Activated CD4-positive, alpha-beta T cell treated with anti-CD3 and anti-CD28 coated beads, Interleukin-2, amount 50 U/mL, for 4 hours (primary cell): ENCODE data around the gene AMBP.
"Not testable (repeated sequence)": the region's sequence is repeated elsewhere in the genome, so short reads cannot be mapped to it uniquely, and the experiment has no call there.

ENCODE experiments used
- DNase-seq, 2 experiments: peaks; one replicate each; pipeline ENCODE4 v3.0.0-alpha.2; 2020

Gene AMBP

DNA sequence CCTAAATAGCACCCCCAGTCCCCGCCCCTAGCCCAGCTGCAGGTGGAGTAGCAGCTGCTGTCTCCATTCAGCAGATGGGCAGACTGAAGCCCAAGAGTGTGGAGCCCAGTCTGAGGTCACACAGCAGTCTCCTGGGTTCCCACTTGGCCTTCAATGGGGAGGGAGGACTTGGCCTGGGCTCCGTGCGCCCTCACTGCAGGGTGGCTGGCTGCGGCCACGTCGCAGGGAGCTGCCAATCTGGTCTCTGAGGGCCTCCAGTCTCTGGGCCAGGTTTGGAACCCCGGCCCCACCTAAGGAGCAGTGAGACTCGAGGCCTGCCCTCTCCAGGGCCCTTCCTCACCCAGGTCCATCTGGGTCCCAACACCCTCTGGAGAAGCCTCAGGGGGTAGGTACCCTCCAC, 13.6 kb upstream of the AMBP start:
- no peak for DNase-seq

DNA sequence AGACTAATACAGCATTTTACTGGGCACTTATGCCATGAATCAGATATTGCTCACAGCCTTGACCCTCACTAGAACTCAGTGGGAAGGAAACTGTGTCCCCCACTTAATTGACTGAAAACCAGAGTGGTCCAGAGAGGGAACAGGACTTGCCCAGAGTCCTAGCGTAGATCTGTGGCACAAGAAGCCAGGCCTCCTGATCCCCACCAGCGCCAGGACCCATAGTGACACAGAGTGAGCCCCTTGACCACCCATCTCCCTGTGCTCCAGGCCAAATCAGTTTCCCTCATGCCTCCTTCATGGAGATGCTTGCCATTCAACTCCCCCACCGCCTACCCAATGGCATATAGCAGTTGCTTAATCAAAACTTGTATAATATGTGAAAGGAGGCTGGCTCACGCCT, 12.7 kb upstream of the AMBP start:
- no peak for DNase-seq

DNA sequence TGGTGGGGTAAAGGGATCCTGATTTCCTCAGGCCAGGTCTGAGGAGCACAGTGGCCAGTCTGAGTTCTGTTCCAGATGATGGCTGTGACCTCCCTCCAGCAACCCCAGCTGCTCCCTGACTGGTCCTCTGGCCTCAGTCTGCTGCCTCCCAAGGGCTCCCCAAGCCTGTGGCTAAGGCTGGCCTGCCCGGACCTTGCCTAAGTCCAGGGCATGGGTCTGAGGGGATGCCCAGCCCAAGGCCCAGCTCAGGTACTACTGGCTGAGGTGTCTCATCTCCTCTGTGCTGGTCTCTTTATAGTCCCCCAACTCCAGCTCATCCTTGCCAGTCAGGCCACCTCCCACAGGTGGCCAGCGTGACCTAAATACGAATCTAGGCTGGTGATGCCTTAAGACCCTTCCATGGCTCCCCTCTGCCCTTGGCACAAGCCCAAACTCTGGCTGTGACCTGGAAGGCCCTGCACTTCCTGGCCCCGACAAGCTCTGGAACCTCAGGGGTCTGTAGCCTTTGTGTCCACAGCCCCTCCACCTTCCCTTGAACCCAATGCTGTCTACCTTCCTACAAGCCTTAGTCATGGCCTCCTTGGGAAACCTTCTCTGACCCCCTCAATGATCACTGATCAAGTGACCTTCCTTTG, 11.2 kb upstream of the AMBP start:
- DNase-seq: no peak

DNA sequence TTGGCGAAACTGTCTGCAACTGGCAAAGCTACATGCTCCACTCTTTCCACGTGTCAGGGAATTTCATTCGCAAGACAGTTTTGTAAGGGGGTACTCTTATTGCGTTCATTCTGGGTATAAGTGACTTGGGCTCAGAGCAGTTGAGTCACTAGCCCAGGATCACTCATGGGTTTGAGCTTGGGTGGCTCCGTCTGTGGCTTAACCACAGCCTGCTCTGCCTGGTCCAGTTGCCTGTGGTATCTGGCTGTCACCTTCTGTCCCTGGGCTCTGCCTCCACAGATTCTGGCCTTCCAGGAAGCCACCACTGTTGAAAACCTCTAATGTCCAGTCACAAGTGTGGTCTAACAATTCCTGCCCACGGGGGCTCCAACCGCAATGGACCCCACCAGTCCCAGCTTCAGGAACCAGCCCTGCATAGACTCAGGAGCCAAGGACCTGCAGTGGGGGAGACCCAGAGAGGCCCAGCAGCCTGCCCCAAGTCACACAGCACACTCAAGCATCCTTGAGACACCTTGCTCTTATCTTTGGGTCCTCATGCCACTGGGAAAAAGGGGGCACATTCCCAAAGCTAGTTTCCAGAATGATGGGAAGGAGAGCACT, 10.6 kb upstream of the AMBP start:
- no peak for DNase-seq

DNA sequence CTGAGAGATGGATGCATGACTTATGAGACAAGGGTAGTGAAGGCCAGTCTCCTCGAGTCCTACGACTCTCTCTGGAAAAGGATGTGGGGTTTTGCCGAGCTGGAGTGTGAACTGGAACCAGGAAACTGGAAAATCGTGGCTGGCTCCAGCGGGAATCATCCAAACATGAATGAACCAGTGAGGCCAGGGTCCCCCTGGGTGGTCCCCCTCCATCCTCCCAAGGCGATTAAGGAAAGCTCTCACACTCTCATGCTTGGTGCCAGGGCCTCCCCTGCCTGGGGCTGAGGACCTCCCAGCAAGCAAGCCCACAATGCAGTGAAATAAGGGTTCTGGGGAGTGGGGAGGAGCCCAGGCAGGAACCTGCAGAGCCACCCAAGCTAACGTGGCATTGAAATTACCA, 9.6 kb upstream of the AMBP start:
- no peak for DNase-seq

DNA sequence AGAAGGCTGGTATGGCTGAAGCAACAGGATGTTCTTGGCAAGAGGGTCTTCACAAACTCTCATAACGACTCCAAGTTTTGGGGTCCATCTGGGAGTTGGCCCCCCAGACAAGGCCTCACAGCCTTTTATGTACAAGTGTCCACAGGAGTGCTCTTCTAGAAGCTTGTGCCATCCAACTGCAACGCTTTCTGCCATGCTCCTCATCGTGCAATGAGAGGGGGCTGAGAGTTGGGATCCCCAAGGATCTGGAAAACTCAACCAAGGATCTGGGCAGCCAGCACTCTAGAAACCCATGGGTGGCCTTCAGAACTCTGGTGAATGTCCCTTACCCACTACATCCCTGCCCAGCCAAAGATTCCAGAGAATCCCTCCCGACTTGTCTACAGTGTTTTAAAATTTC, 8.5 kb upstream of the AMBP start:
- no peak for DNase-seq

DNA sequence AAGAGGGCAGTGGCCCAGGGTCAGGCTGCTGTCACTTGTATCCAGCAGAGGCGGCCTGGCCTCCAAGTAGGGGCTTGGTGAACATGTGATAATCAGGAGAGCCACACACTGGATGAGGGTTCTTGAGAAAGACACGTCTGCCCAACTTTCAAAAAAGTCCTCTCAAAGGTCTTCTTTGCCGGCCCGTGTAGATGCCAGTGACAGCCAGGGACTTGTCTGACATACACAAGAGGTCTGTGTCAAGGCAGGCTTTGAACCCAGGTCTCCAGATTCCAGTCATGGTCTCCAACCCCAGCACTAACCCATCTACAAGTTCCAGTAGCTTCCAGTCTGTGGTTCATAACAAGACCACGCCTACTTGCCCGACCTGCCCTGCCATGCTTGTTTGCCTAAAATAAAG, 7.9 kb upstream of the AMBP start:
- no peak for DNase-seq

DNA sequence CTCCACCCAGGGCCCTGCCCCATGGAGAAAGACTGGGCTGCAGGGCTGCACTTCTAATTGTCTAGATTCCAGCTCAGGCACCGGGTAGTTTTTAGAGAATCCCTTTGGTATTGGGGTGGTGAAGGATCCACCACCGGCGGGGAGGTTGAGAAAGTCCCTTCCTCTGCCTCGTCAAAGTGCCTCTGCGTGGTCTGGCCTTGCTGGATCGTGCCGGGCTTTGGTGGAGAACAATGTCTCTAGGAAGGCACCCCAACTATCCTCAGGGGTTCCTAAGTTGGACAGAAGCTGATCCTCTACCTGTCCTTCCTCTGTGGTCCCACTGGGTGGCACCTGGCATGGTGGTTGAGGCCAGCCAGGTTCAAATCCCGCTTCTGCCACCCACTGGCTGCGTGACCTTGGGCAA, 7.3 kb upstream of the AMBP start:
- DNase-seq: no peak

DNA sequence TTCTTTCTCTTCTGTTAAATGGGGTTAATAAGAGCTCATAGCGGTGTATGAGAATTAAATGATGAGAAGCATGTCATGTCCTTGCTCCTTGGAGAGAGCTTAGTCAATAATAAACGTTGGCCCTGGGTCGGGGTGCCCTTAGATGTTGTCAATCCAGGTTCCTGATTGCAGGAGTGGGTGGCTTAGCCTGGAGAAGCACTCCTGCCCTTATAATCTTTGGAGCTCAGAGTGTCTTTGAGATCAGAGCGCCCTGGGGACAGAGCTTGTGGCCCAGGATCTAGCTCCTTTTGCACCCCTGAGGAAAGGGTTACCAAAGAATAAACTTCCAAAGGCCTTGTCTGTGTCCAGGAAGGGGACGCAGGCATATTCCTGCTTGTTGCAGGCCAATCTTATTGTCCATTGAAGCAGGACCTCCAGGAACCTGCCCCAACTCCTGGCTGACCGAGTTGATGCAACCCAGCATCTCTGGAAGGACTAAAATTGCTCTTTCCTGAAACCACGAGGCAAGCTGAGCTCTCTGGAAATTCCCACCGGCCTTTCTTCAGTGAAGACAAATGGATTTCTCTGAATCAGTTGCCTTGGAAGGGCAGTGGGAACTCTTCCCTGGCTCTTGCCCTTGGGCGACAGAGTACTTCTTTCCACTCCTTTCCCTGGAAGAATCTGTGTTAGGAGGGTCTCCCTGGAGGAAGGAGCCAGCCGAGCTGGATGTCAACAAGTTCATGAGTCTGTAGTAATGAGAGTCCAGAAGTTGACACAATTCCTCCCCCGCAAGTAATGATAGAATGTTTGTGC, 6.4 kb upstream of the AMBP start:
- DNase-seq: no peak

DNA sequence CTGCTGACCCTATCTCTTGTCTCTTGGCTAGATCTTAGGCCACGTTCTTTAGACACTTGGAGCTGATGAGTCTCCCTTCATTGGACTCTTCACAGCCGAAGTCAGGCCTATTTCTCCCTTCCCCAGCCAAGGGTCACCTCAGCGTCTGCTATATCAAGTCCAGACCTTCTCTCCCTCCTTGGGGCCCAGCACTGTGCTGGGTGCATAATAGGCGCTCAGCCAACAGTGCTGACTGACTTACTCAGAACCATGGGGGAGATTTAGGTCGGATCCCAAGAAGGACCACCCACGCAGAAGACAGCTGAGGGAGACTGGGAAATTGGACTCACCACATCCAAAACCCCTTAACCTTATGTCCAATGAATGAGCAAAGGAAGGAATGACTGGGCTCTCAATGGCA, 5.6 kb upstream of the AMBP start:
- DNase-seq: no peak

DNA sequence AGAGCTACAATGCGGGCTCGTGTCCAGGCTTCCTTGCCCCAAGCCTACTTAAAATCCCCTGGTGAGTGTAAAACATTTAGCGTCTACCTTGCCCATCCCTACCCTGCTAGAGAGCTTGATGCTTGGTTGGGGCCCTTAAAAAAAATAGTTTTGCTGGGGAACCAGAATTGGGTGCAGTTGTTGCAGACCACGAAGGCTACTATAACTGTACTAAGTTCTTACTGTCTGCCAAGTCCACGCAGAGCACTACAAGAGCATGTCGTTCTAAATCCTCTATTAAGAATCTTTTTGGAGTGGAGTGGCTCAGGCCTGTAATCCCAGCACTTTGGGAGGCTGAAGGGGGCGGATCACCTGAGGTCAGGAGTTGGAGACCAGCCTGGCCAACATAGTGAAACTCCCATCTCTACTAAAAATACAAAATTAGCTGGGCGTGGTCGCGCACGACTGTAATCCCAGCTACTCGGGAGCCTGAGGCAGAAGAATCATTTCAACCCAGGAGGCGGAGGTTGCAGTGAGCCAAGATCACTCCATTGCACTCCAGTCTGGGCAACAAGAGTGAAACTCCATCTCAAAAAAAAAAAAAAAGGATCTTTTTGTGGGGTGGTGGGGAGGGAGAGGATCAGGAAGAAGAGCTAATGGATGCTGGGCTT, 4.8 kb upstream of the AMBP start:
- not testable (repeated sequence) for DNase-seq

DNA sequence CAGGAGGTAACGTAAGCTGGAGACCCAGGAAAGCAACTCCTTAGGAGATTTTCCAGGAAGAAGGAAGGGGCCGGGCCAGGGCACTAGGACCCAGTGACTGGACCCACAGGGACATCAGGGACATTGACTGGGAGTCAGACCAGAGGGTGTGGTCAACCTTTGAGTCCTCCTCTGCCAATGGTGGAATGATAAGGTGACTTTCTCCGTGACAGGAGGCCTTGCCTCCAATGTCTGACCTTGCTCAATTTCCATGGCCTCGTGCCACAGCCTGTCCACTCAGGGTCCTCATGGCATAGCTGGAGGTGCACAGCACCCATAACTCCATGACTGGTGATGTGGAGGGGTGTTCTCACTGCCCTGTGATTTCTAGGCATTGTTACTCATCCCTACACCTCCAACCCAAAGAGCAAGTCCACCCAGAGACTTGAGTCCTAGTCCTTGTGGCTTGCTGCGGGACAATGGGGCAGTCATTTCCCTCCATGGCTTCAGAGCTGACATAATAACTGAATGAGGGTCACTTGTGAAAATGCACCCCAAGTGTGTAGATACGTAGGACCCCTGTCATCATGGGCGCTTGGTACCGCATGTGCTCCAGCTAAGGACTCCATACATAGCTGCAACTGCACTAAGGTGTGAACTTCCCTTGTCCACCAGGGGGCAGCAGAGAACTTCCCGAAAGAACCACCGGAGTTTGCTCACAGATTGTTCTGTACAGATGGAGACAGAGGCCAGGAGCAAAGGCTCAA, 4.1 kb upstream of the AMBP start:
- DNase-seq: peak; percentile 67 to 79

DNA sequence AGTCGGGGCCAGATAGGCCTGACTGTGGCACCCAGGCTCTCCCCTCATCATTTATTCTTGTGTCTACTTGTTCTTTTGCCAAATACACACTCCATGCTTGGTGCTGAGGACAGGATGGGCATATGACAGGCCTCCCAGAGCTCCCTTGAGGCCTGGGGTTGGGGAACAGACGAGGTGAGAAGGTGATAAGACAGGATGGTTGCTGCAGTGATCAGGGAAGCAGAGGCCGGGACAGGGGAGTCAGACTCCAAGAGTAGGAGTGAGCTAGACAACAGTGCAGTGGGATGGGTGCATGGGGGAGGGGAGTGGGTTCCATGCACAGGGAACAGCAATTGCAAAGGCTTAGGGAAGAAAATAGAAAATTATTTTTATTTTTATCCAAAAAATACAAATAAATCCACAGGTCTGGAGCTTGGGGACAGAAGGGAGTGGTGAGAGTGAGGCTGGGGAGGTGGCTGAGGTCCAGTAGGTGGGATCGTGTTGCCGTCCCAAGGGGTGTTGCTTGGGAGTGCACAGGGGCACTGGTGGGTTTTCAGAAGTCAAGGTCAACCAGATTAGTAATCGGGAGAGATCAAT, 3.4 kb upstream of the AMBP start:
- no peak for DNase-seq

DNA sequence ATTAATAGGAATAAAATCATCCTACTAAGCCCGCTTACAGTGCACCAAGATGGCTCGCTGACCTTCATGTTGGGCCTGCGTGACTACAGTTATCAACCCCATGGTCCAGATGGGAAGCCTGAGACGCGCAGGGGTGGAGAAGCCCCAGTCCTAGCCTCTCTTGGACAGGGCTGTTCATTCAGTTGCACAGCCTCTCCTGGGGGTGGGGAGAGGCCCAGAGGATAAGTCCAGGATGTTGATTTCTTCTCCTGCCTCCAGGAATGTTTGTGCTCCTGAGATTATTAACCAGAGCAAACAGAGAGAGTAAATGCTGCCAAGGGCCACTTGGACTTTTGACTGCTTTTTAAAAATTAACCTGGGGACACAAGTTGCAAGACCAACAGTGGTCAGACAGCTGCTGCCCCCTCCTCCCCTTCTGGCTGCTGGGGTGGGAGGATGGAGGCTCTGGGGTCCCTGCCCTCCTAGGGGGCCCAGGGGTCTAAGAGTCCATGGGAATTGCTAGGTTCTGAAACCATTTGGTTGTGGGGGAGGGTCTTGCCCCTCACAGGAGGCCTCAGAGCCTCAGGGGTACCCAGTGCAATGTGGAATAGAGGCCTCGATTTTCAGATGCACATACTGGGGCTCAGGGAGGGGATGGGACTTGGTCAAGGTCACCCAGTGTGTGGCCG, 2.8 kb upstream of the AMBP start:
- no peak for DNase-seq

DNA sequence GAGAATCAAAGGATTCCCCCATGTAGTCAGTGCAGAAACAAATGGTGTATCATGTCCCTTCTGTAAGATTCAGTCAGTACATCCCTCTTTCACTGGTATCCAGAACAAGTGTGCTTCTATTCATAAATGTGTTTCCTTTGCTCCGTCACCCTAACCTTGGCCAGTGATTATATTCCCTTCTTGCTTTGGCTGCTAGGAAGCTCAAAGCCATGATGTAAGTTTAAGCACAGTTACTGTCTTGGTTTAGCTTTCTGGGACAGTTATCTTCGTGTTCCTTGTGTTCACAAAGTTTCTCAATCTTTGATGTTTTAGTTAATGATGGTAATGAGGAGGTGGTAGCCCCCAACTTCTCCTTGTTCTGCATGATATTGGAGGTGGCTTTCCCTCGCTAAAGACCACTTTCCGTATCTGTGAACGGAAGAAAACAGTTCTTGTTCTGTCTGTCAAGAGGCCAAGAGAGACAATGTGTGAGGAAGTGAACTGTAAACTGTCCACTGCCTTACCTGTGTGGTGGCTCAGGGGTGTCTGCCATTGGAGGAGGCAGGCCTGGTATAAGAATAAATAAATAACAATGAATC, 2.2 kb upstream of the AMBP start:
- no peak for DNase-seq

DNA sequence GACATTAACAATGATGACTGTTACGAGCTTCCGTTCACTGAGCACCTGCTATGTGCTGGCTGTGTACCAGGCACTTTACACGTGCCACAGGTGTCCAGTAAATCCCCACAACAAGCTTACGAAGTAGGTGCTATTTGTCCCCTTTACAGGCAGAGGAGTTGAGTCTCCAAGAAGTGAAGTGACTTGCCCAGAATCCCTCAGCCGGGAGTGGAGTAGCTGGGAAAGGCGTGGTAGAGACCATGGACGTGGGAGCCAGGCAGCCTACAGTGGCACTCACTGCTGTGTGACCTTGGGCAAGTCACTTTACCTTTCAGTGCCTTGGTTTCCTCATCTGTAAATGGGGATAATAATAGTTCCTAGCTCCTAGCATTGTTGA, 669 bp upstream of the AMBP start:
- DNase-seq: no peak

DNA sequence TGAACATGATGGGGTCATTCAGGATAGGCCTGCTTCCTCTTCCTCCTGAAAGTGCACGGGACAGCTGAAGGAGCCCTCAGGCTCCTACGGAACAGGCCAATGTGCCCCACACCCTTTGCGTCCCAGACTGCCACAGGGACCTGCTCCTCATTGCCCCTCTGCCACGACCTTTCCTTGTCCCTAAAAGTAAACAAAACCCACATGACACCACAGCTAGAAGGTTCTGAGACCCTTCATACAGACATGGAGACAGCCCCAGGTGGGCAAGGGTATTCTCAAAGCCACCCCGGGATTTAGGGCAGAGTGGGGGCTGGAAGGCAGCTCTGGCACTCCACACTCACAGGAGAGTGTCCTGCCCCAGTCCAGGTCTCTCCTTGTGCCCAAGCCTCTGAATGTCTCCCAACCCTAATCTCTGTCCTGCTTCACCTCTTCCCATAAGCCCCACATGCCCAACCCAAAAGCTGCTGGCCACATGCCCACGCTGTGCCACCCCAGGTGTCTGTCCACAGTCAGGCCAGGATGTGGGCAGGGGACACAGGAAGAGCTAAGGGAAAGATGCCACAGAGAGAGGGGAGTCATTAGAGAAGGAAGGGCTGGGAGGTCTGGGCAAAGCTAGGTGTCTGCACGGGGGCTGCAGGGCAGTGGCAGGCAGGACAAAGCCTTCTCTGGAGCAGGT, 800 bp downstream of the AMBP start:
- DNase-seq: no peak

DNA sequence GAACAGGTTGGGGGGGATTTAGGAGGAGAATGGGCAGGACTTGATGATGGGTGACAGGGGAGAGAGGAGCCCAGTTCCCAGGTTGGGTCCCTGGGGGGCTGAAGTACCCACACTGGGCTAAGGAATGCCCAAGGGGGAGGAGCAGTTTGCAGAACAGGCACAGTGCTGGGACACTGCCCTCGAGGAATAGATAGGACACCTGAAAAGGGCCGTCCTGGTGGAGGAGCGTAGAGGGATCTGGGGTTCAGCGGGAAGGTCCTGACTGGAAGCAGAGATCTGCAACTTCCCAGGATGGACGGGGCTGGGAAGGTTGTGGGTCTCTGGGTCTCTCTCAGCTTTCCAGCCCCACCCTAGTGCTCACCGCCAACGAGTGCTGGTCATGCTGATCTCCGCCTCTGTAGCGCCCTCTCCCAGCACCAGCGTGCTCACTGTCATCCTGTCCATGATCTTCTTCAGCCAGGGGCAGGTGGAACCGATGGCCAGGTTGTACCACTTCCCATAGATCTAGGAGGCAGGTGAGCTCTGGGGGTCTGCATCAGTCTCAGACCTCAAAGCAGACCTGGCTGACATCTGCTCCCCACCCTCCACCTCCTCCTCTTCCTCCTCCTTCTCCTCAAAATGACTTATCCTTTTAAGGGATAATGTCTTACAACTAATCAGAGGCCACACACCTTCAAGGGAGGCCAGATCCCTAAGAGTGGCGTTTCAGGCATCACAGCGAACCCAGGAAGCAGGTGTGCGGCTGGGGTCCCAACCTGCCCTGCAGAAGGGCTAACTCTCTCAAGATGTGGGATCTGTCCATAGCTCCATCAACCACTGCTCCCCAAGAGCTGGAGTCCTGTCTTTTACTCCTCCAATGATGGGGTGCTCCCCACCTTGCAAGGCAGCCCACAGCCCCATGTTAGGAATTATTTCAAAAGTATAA, 1.6 kb downstream of the AMBP start:
- no peak for DNase-seq

DNA sequence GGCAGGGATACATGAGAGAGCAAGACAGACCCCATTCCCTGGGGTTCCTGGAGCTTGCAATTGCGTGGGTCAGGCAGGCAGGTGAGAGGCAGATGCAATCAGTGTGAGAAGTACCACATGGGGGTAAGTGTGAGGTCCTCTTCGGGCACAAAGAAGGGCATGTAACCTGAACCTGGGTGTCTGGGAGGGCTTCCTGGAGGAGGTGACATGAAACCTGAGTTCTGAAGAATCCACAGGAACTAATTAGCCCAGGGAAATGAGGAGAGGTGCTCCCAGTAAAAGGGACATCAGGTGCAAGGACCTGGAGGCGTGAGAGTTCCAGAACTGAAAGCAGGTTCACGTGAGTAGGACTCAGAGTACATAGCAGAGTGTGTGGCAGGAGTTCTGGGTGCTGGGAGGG, 2.5 kb downstream of the AMBP start:
- no peak for DNase-seq
